ENCODE data around the gene GYS1. TPM values are rescaled to one million over a fixed set of nuclear protein-coding genes. Genes with fewer than 3 reads are reported as not detected.
"Not testable (repeated sequence)": the region's sequence is repeated elsewhere in the genome, so short reads cannot be mapped to it uniquely, and the experiment has no call there.

The GYS1 gene
- polyA plus RNA-seq, 1 donor: 39.1 TPM

DNA sequence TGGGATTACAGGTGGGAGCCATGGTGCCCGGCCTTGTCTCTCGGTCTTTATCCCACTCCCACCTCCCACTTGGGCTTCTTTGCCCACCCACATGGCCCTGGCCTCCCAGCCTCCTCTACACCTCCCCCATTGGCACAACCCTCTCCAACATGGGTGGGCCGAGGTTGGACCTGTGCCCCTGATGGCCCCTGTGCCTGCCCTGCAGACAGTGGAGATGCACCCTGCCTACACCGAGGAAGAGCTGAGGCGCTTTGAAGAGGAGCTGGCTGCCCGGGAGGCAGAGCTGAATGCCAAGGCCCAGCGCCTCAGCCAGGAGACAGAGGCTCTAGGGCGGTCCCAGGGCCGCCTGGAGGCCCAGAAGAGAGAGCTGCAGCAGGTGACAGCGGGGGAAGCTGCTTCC lies 72.2 kb downstream of the GYS1 start:
- H3K9me3 ChIP-seq (ENCODE audit: control insufficient read depth, low read depth, low read length): no peaks in the 10 kb centered on the region
- H3K36me3 ChIP-seq (ENCODE audit: control insufficient read depth, insufficient read depth, low read length): peaks cover 52% of the 10 kb centered on the region
- H3K4me3 ChIP-seq (ENCODE audit: low read length): no peak overlapping the region
- DNase-seq: no peak
- H3K27me3 ChIP-seq (ENCODE audit: control insufficient read depth, insufficient read depth, low read length): no peaks in the 10 kb centered on the region
- WGBS (ENCODE audit: insufficient coverage, low lambda C conversion rate): no CpG with 5 or more reads among the region's 10 CpGs
- H3K4me1 ChIP-seq (ENCODE audit: control insufficient read depth, insufficient read depth, low read length): no peaks in the 10 kb centered on the region
- H3K27ac ChIP-seq (ENCODE audit: low read length): no peak overlapping the region

GRCh38 chr19:48919271-48919670 lies 73.8 kb downstream of the GYS1 start:
- not testable (repeated sequence) for H3K27ac ChIP-seq (ENCODE audit: low read length); DNase-seq; H3K4me3 ChIP-seq (ENCODE audit: low read length); H3K27me3 ChIP-seq (ENCODE audit: control insufficient read depth, insufficient read depth, low read length); H3K9me3 ChIP-seq (ENCODE audit: control insufficient read depth, low read depth, low read length); H3K4me1 ChIP-seq (ENCODE audit: control insufficient read depth, insufficient read depth, low read length)
- WGBS (ENCODE audit: insufficient coverage, low lambda C conversion rate): 83% methylated on average over 1 of the region's 8 CpGs
- peaks cover 65% of the 10 kb centered on the region for H3K36me3 ChIP-seq (ENCODE audit: control insufficient read depth, insufficient read depth, low read length)

GRCh38 chr19:48918801-48919247 lies 74.3 kb downstream of the GYS1 start:
- no CpG with 5 or more reads among the region's 18 CpGs for WGBS (ENCODE audit: insufficient coverage, low lambda C conversion rate)
- peaks cover 69% of the 10 kb centered on the region for H3K36me3 ChIP-seq (ENCODE audit: control insufficient read depth, insufficient read depth, low read length)
- DNase-seq: no peak

More at GRCh38 chr19:48918801-48919247, 74.3 kb downstream of the GYS1 start:
- Histone ChIP-seq H3K4me1 (ENCODE audit: control insufficient read depth, insufficient read depth, low read length) (no peaks in the 10 kb centered on the region), H3K4me3 (ENCODE audit: low read length) (no peak overlapping the region), H3K27ac (ENCODE audit: low read length) (no peak overlapping the region), H3K27me3 (ENCODE audit: control insufficient read depth, insufficient read depth, low read length) (no peaks in the 10 kb centered on the region), H3K9me3 (ENCODE audit: control insufficient read depth, low read depth, low read length) (no peaks in the 10 kb centered on the region)

Other genes with a start within 250 kb of the GYS1 start
- gene IZUMO1, start 246.4 kb downstream of the GYS1 start, polyA plus RNA-seq: 0.40 TPM
- 1.3 TPM for gene FUT1, start 240.7 kb downstream of the GYS1 start, polyA plus RNA-seq
- not detected for gene FGF21, start 237.8 kb downstream of the GYS1 start, polyA plus RNA-seq
- gene BCAT2, start 182.3 kb downstream of the GYS1 start, polyA plus RNA-seq: 76.4 TPM
- 78.1 TPM for gene HSD17B14, start 156.8 kb downstream of the GYS1 start, polyA plus RNA-seq
- gene PLEKHA4, start 124.7 kb downstream of the GYS1 start, polyA plus RNA-seq: 14.5 TPM
- 80.5 TPM for gene PPP1R15A, start 120.9 kb downstream of the GYS1 start, polyA plus RNA-seq
- gene TULP2, start 94.6 kb downstream of the GYS1 start, polyA plus RNA-seq: 0.28 TPM
- 237 TPM for gene NUCB1, start 93.0 kb downstream of the GYS1 start, polyA plus RNA-seq
- 5.2 TPM for gene DHDH, start 59.6 kb downstream of the GYS1 start, polyA plus RNA-seq
- gene BAX, start 38.4 kb downstream of the GYS1 start, polyA plus RNA-seq: 129 TPM
- 6,937 TPM for gene FTL, start 28.0 kb downstream of the GYS1 start, polyA plus RNA-seq
- 65.0 TPM for gene RUVBL2, start 578 bp upstream of the GYS1 start, polyA plus RNA-seq
- not detected for gene LHB, start 23.8 kb upstream of the GYS1 start, polyA plus RNA-seq
- gene CGB3, start 31.0 kb upstream of the GYS1 start, polyA plus RNA-seq: not detected
- gene CGB2, start 38.6 kb upstream of the GYS1 start, polyA plus RNA-seq: not detected
- not detected for gene CGB1, start 43.6 kb upstream of the GYS1 start, polyA plus RNA-seq
- not detected for gene CGB5, start 50.5 kb upstream of the GYS1 start, polyA plus RNA-seq
- gene CGB8, start 55.8 kb upstream of the GYS1 start, polyA plus RNA-seq: not detected
- 0.06 TPM for gene CGB7, start 64.4 kb upstream of the GYS1 start, polyA plus RNA-seq
- gene NTF4, start 71.5 kb upstream of the GYS1 start, polyA plus RNA-seq: 0.16 TPM
- gene KCNA7, start 79.4 kb upstream of the GYS1 start, polyA plus RNA-seq: 0.01 TPM
- 295 TPM for gene SNRNP70, start 92.1 kb upstream of the GYS1 start, polyA plus RNA-seq
- 7.8 TPM for gene LIN7B, start 121.1 kb upstream of the GYS1 start, polyA plus RNA-seq
- gene C19orf73, start 125.8 kb upstream of the GYS1 start, polyA plus RNA-seq: 1.4 TPM
- gene PPFIA3, start 126.2 kb upstream of the GYS1 start, polyA plus RNA-seq: 5.9 TPM
- gene HRC, start 162.1 kb upstream of the GYS1 start, polyA plus RNA-seq: 1.8 TPM
- gene TRPM4, start 164.5 kb upstream of the GYS1 start, polyA plus RNA-seq: 17.5 TPM

Data from large intestine (tissue), 3 donors.